Glomerular visceral epithelial cell (primary cell): ENCODE measurements around the gene PTBP3.
"Not testable (repeated sequence)": the region's sequence is repeated elsewhere in the genome, so short reads cannot be mapped to it uniquely, and the experiment has no call there.

Source experiments
- DNase-seq: peaks from one replicate; pipeline ENCODE4 v3.0.0-alpha.2; 2016; ENCODE audit errors: extremely low spot score

The PTBP3 gene, protein sequence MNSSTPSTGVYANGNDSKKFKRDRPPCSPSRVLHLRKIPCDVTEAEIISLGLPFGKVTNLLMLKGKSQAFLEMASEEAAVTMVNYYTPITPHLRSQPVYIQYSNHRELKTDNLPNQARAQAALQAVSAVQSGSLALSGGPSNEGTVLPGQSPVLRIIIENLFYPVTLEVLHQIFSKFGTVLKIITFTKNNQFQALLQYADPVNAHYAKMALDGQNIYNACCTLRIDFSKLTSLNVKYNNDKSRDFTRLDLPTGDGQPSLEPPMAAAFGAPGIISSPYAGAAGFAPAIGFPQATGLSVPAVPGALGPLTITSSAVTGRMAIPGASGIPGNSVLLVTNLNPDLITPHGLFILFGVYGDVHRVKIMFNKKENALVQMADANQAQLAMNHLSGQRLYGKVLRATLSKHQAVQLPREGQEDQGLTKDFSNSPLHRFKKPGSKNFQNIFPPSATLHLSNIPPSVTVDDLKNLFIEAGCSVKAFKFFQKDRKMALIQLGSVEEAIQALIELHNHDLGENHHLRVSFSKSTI

DNA sequence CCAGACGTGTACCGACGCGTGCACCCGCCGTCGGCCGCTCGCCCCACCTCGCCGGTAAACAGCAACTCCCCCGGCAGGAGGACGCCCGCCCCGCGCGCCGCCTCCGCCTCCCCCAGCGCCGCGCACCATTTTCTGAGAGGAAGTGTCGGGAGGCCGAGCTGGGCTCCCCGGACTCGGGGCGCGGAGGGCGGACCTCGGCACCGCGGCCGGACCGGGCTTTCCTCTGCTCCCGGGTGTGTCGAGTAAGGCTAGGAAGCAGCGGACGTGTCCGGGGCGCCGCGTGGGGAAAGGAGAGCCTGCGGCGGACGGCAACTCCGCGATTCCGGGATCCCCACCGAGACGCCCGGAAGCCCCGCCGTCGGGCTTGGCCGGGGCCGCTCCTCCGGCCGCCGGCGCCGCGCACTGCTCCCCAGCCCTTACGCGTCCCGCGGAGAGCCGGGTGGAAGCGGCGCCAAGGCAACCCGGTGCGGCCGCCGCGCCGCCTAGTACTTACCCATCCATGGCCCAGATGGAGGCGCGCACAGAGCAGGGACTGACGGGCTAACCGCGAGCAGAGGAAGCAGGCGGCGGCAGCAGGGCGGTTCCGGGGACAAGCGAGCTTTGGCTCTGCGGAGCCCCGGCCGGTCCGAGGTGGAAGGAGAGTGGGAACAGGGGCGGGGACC lies at the start of gene PTBP3:
TSS of gene PTBP3 (minus strand) at position 643 of the 662 bp plus-strand sequence. CDS start 35,754 bp downstream, outside the sequence.
- peak; percentile 85 for DNase-seq

DNA sequence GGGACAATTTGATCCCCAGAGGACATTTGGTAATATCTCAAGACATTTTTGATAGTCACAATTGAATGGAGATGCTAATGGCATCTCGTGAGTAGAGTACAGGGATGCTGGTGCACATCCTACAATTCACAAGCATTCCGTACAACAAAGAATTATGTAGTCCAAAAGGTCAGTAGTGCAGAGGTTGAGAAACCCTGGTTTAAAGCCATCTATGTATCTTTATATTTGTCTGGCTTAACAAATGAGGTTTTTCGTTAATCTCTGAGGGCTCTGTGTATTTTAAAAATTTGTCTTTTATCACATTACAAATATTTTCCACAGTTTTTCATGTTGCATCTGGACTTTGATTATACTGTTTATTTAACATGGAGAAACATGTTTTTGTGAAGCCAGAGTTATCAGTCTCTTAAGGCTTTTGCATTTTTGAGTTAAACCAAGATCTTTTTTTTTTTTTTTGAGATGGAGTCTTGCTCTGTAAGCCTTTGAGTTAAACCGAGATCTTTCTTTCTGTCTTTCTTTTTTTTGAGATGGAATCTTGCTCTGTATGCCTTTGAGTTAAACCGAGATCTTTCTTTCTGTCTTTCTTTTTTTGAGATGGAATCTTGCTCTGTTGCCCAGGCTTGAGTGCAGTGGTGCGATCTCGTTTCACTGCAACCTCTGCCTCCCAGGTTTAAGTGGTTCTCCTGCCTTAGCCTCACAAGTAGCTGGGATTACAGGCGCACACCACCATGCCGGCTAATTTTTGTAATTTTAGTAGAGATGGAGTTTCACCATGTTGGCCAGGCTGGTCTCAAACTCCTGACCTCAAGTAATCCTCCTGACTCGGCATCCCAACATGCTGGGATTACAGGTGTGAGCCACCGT lies 49.3 kb upstream of the PTBP3 start:
- DNase-seq: no peak

DNA sequence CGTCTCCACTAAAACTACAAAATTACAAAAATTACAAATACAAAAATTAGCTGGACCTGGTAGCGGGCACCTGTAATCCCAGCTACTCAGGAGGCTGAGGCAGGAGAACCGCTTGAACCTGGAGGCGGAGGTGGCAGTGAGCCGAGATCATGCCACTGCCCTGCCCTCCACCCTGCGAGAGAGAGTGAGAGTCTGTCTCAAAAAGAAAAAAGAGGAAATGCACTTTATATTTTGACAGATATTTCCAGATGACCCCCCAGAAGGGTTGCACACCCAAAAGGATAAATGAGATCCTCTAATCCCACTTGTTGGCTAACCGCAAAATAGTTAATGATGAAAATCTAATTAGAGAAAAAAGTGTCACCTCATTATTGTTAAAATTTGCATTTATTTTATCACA lies 48.6 kb upstream of the PTBP3 start:
- no peak for DNase-seq

DNA sequence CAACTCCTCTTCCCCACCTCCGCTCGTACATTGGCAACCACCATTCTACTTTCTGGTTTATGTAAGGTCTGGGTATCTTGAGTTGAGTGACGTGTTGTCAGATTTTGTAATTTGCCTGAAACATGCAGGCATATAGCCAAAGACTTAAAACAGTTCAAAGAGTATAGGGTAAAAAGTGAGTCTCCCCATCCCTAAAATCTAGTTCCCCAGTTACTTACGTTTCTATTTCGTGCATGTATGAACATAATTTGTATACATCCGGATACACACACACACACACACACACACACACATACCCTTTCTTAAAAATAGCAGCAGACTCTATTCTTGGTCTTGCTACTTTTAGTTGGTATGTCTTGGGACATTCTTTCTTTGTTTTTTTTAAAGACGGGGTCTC lies 47.4 kb upstream of the PTBP3 start:
- peak; percentile 44 for DNase-seq

DNA sequence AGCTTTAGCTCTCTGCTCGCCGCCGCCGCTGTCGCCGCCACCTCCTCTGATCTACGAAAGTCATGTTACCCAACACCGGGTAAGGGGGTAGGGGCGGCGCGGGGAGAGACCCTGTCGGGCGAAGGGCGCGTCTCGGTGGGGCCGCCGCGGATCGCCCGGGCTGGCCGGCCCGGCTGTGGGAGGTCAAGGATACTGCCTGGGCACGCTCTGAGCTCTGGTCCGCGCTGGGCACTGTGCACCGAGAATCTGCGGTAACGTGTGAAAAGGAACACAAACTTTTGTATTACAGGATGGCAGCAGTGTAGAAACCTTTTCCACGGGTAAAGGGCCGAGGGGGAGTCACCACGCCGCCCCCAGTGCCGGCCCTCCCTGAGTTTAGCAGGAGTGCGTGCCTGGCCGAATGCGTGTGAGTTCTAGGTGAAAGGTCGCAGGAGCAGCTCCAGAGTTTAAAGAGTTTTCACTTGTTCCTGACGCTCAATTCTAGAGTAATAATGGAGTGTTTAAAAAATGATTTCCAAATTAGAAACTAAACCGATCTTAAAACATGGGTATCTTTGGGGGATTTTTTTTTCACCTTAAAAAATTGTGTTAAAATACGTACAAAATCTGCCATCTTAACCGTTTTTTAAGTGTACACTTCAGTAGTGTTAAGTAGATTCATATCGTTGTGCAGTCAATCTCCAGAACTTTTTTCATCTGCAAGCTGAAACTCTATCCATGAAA lies 46.8 kb upstream of the PTBP3 start, which contains the start of gene HSDL2:
TSS of gene HSDL2 (plus strand) at position 7 of the 723 bp plus-strand sequence. CDS start at position 63, 56 bp downstream.
- no peak for DNase-seq

DNA sequence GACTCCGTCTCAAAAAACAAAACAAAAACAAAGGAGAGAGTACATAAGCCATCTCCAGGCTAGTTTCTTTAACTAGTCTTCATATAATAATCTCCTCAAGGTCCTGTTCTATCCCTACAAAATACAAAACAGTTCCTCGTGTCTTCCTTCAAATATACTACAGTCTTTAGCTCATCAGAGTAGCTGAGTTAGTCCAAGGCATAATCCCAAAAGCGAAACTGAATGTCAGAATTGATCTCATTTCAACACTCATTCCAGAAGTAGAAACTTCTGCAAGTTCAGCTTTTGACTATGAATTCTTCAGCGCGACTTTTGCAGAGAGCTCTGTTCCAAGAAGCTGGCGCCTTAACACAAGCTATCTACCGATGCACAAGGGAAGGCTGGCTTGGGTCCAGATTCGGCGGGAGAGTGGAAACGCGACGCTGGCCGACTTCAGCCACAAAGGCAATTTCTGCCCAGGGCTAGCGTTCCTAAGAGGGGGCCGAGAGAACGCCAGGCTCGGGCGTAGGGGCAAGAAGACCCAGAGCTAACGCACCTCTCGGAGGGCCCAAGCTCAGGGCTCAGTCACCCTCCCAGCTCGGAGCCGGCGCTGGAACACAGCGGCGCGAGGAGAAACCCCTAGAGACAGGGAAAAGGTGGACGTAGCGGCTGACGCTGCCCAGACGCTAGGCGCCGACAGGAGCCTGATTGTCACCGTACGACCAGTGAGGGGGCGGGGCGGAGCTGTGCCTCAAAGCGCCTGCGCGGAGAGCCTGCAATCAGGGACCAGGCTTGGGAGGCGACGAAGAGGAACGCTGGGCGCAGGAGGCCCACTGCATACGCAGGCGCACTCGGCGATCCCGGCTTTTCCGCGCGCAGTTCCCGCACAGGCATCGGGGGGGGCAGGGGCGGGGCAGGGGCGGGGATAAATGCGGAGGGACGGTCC lies 46.0 kb upstream of the PTBP3 start:
- peak; percentile 99 for DNase-seq

DNA sequence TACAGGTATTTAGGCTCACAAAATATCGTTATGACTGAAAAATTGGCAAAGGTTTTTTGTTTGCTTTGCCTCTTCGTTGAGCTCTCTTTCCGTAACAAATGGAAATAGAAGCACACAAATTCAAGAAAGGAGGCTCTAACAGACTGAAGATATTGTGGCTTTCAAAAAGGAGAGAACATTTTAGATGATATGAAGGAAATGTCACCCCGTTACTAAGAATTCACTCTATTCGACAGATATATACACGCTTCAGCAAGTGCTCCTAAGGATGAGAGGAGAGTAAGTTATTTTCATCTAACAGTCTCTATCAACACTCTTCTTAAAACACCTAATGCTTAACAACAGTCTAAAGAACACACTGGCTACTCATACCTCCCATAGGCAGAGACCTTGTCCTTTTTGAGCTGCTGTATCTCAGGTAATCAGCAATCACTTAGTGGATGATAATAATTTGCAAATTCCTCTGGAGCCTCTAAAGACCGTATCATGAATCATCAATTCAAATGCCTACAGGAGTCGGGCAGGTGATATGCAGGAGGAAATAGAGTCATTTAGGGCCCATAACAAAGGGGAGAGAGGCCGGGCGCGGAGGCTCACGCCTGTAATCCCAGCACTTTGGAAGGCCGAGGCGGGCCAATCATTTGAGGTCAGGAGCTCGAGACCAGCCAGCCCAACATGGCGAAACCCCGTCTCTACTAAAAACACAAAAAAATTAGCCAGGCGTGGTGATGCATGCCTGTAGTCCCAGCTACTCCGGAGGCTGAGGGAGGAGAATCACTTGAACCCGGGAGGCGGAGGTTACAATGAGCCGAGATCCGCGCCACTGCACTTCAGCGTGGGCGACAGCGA lies 45.1 kb upstream of the PTBP3 start:
- DNase-seq: peak; percentile 21

DNA sequence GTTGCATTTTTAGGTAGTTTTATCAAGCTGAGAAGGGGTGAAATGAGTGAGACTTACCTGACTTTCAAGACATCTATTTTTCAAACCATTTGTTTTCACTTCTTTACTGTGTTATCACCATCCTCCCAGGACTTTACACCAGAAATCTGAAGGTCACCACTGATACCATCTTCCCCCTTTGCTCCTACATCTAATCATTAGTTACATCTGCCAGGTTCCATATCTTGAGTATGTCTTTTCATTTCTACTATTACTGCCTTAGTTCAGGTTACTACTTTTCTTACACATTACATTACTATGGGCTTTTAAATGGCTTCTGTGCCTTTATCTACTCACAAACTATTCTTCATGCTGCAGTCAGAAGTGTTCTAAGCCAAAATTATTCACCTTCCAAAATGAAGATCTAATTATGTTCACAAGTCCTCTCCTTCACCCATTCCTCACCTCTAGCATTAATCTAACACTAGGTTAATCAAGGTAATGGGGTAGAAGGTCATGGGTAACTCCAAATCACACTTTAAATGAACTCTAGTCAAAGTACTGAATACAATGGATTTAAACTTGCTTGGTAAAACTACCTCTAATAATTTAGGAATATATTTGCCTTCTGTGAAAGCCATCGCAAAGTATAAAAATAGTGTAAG lies 44.4 kb upstream of the PTBP3 start:
- DNase-seq: no peak

DNA sequence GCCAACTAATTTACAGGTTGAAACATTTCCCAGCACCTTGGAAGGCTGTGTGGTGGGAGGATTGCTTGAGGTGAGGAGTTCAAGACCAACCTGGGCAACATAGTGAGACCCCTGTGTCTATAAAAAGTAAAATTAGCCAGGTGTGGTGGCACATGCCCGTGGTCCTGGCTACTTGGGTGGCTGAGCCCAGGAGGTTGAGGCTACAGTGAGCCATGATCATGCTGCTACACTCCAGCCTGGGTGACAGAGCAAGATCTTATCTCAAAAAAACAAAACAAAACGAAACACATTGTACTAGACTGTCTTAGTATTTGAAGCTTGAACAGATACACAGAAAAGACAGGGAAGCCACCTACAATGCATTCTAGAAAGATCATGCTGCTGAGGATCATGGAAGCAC lies 43.7 kb upstream of the PTBP3 start:
- DNase-seq: no peak

DNA sequence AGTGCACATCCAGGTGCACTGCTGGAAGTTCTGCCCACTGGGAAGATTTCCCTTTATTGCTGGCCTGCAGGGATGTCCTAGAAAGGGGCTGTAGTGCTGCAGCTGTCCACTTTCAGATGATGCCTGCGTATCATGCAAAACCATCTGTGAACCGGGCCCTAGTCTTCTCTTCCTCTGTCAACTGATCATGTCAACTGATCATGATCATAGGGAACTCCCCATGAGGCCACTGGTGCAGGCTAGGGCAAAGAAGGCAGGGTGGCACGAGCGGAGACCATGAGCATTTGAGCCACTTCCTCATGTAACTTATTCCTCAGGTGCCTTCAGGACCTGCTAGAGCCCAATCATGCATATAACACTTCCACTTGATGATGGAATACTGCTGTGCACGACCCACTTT lies 41.9 kb upstream of the PTBP3 start:
- DNase-seq: no peak

DNA sequence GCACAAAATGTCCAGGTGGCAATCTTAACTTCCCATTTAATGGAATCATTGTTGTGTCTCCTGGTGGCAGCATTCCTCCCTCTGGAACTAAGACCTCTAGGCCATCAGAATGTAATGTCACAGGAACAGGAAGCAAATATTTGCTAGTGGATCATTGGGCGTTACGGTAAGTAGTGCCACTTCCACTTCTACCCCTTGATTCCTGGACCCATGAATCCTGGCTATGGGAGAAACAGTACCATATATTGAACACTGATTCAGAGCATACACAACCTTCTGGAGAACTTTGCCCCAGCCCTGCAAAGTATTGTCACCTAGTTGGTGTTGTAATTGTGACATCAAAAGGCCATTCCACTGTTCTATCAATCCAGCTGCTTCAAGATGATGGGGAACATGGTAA lies 40.8 kb upstream of the PTBP3 start:
- not testable (repeated sequence) for DNase-seq

DNA sequence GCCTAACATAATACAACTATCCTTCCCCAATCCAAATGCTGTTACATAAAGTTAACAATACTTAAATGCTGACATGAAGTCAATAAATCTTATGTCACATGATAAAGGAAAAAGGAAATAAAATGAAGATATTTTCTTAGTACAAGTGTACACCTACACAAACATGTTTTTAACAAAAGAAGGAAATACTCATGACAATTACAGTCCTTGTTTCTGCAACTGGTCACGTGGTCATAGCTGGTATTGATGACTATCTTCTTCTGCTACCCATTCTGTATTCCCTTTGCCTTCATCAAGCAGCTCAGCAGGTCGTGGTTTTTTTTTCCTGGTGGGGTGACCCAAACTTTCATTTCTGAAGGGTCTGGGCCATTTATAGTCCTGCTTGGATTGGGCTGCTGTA lies 40.2 kb upstream of the PTBP3 start:
- DNase-seq: not testable (repeated sequence)

DNA sequence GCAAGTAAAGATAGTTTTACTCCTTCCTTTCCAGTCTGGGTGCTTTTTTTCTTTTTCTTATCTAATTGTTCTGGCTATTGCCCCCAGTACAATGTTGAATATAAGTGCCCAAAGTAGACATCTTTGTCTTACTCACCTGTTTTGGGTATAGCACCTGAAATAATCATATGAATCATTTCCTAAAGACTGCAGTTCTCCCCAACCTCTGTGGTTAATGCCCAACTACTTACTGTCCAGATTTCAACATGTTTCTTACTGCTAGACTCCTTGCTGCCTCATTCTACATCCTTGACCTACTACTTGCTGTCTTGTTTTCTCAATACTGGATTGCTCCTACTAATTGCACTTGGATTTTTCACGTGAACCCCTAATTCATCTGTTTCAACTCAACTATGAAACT lies 37.6 kb upstream of the PTBP3 start:
- no peak for DNase-seq

DNA sequence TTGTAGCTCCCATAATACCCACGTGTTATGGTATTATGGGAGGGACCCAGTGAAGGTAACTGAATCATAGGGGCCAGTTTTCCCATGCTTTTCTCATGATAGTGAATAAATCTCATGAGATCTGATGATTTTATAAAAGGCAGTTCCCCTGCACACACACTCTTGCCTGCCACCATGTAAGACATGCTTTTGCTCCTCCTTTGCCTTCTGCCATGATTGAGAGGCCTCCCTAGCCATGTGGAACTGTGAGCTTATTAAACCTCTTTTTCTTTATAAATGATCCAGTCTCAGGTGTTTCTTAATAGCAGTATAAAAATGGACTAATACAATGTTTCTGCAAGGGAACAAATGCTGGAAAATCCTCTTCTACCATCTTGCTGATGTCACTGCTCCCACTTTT lies 36.4 kb upstream of the PTBP3 start:
- DNase-seq: no peak

DNA sequence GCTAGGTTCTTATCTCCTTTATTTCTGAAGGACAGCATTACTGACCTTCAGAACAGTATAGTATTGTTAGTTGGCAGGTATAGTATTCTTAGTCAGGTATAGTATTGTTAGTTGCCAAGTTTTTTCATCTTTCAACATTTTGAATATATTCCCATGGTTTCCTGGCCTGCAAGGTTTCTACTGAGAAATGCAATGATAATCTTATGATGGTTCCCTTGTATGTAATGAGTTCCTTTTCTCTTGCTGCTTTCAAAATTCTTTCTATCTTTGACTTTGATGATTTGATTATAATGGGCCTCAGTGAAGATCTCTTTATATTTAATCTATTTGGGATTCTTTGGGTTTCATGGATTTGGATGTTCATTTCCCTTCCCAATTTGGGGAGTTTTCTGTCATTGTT lies 34.0 kb upstream of the PTBP3 start:
- DNase-seq: no peak

DNA sequence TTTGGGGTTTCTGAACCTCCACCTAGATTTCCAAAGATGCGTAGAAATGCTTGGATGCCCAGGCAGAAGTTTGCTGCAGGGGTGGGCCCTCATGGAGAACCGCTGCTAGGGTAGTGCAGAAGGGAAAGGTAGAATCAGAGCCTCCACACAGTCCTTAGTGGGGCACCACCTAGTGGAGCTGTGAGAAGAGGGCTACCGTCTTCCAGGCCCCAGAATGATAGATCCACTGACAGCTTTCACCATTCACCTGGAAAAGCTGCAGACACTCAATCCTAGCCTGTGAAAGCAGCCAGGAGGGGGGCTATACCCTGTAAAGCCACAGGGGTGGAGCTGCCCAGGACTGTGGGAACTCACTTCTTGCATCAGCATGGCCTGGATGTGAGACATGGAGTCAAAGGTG lies 33.2 kb upstream of the PTBP3 start:
- no peak for DNase-seq

DNA sequence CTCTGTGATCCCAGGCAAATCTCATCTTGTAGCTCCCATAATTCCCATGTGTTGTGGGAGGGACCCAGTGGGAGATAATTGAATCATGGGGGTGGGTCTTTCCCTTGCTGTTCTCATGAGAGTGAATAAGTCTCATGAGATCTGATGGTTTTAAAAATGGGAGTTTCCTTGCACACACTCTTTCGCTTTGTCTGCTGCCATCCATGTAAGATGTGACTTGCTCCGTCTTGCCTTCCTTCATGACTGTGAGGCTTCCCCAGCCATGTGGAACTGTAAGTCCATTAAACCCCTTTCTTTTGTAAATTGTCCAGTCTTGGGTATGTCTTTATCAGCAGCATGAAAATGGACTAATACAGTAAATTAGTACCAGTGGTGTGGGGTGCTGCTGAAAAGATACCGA lies 31.8 kb upstream of the PTBP3 start:
- not testable (repeated sequence) for DNase-seq

DNA sequence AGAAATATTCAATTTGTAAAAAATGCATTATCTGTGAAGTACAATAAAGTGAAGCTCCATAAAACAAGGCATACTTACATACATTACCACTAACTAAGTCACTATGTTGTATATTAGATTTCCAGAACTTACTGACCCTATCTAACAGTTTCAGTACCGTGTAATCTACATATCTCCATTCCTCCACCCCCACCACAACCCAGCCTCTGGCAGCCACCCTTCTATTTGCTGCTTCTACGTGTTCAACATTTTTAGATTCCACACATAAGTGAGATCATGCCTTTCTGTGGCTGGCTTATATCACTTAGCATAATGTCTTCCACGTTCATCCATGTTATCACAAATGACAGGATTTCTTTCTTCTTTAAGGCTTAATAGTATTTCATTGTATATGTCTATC lies 31.3 kb upstream of the PTBP3 start:
- no peak for DNase-seq

DNA sequence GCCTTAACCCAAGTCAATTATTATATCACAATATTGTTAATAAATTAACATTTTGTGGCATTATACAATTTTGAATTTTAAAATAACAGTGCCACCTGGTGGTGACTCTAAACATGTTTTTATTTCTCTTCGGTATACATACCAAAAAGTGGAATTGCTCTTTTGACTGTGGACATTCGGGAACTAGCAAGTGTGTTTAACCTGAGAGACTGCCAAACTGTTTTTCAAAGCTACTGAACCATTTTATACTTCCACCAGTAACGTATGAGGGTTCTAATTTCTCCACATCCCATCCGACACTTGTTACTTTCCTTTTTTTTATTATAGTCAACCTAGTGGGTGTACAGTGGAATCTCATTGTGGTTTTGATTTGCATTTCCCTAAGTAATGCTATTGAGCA lies 28.2 kb upstream of the PTBP3 start:
- peak; percentile 59 for DNase-seq
